DOHH2 (cell line): ENCODE measurements around the gene RBKS.

ENCODE experiments used
- CTCF ChIP-seq: fragments of 200-600 bp; sonication (generic); IDR thresholded peaks from one replicate; pipeline ENCODE4 v1.5.1; 2014; ENCODE audit warnings: antibody characterized with exemption, mild to moderate bottlenecking, low read depth, low read length; ENCODE audit not compliant: poor library complexity, severe bottlenecking
- EZH2phosphoT487 ChIP-seq: fragments of 200-600 bp; sonication (generic); IDR thresholded peaks from 2 replicates; pipeline ENCODE4 v1.6.1; 2017; ENCODE audit warnings: borderline replicate concordance, mild to moderate bottlenecking, antibody characterized with exemption, low read length, moderate library complexity, mixed read lengths

- no peak for TF ChIP-seq CTCF
- TF ChIP-seq EZH2phosphoT487, result no peak
These were observed 153.3 kb downstream of the RBKS start for GRCh38 chr2:27736890-27737204.
